Activated CD8-positive, alpha-beta memory T cell treated with anti-CD3 and anti-CD28 coated beads, Interleukin-2, amount 50 U/mL, for 1 hour (primary cell): ENCODE results near the gene GRK3.
"Not testable (repeated sequence)": the region's sequence is repeated elsewhere in the genome, so short reads cannot be mapped to it uniquely, and the experiment has no call there.

Source experiments
- DNase-seq: peaks from one replicate; pipeline ENCODE4 v3.0.0-alpha.2; 2020; ENCODE audit errors: extremely low read depth

GRK3 gene

GRCh38 chr22:25551396-25551795 is 13.1 kb upstream of the GRK3 start:
- DNase-seq = no peak

- DNase-seq = not testable (repeated sequence)
These were observed 12.1 kb upstream of the GRK3 start for GRCh38 chr22:25552405-25552804.

GRCh38 chr22:25553131-25553530 is 11.3 kb upstream of the GRK3 start:
- DNase-seq = no peak

- DNase-seq = no peak
These were observed 10.2 kb upstream of the GRK3 start for GRCh38 chr22:25554238-25554671.

GRCh38 chr22:25554689-25555088 is 9.8 kb upstream of the GRK3 start:
- DNase-seq = no peak

GRCh38 chr22:25555586-25555985 is 8.9 kb upstream of the GRK3 start:
- no peak for DNase-seq

- DNase-seq = no peak
These were observed 7.3 kb upstream of the GRK3 start for GRCh38 chr22:25557218-25557617.

- no peak for DNase-seq
These were observed 6.1 kb upstream of the GRK3 start for GRCh38 chr22:25558341-25558740.

GRCh38 chr22:25559910-25560309 is 4.6 kb upstream of the GRK3 start:
- DNase-seq = not testable (repeated sequence)

GRCh38 chr22:25561182-25561581 is 3.3 kb upstream of the GRK3 start:
- not testable (repeated sequence) for DNase-seq

- DNase-seq = not testable (repeated sequence)
These were observed 2.5 kb upstream of the GRK3 start for GRCh38 chr22:25561927-25562326.

- DNase-seq = not testable (repeated sequence)
These were observed 1.3 kb upstream of the GRK3 start for GRCh38 chr22:25562966-25563760.

- no peak for DNase-seq
These were observed 635 bp upstream of the GRK3 start for GRCh38 chr22:25563761-25564319.

GRCh38 chr22:25564979-25565677 is 653 bp downstream of the GRK3 start:
- no peak for DNase-seq

GRCh38 chr22:25566186-25566897 is 1.9 kb downstream of the GRK3 start:
- DNase-seq = no peak

- no peak for DNase-seq
These were observed 2.4 kb downstream of the GRK3 start for GRCh38 chr22:25566898-25567235.

- DNase-seq = no peak
These were observed 2.8 kb downstream of the GRK3 start for GRCh38 chr22:25567251-25567675.

GRCh38 chr22:25568066-25568465 is 3.6 kb downstream of the GRK3 start:
- not testable (repeated sequence) for DNase-seq

GRCh38 chr22:25569361-25569760 is 4.9 kb downstream of the GRK3 start:
- no peak for DNase-seq

- no peak for DNase-seq
These were observed 5.5 kb downstream of the GRK3 start for GRCh38 chr22:25569983-25570382.

- no peak for DNase-seq
These were observed 6.0 kb downstream of the GRK3 start for GRCh38 chr22:25570486-25570885.
